ENCODE measurements around the gene CD3D. TPM values are rescaled to one million over a fixed set of nuclear protein-coding genes. Genes with fewer than 3 reads are reported as not detected.
"Not testable (repeated sequence)": the region's sequence is repeated elsewhere in the genome, so short reads cannot be mapped to it uniquely, and the experiment has no call there.

Gene CD3D
- total RNA-seq, 1 experiment from 2014 or later, result not detected

- no peaks in the 10 kb centered on the region for H3K9me3 ChIP-seq (ENCODE audit: low read length)
- no peak for ATAC-seq
- BruUV-seq (replicated peaks), result no TSS peak
- H3K4me1 ChIP-seq (ENCODE audit: insufficient read depth, low read length), result peaks cover 21% of the 10 kb centered on the region
- POLR2A ChIA-PET (ENCODE audit: unreplicated experiment), result no interaction called here
- no peak overlapping the region for H3K4me2 ChIP-seq (ENCODE audit: low read length)
- H3F3A ChIP-seq (ENCODE audit: low read length, unreplicated experiment), result no peaks in the 10 kb centered on the region
- CTCF ChIA-PET, result no interaction called here
- H3K27me3 ChIP-seq (ENCODE audit: low read length), result no peaks in the 10 kb centered on the region
- no peak overlapping the region for H3K4me3 ChIP-seq (ENCODE audit: low read length)
- no peak for TF ChIP-seq CTCF (conservative IDR thresholded peaks at IDR 0.05; ENCODE audit: low read depth, low read length)
- TF ChIP-seq EZH2phosphoT487 (IDR thresholded peaks at IDR 0.05; ENCODE audit: borderline replicate concordance, low read length), result no peak
- no peak for TF ChIP-seq EZH2 (IDR thresholded peaks at IDR 0.05; ENCODE audit: low read length, unreplicated experiment)
- DNase-seq, result no peak
- no peak overlapping the region for H3K27ac ChIP-seq (ENCODE audit: low read length)
- no peaks in the 10 kb centered on the region for H3K79me2 ChIP-seq (ENCODE audit: low read length)
- H4K20me1 ChIP-seq (ENCODE audit: low read length), result no peaks in the 10 kb centered on the region
- H3K36me3 ChIP-seq (ENCODE audit: low read depth, low read length), result no peaks in the 10 kb centered on the region
- H3K9ac ChIP-seq (ENCODE audit: low read length), result no peak overlapping the region
- intact Hi-C loops (cut with micrococcal nuclease), result no loop called here
- no peak overlapping the region for H2AFZ ChIP-seq (ENCODE audit: low read length)
- H3K9me2 ChIP-seq (replicated peaks; ENCODE audit: low read length), result no peaks in the 10 kb centered on the region
These were observed 31.0 kb downstream of the CD3D start for GRCh38 chr11:118311518-118311917.

DNA sequence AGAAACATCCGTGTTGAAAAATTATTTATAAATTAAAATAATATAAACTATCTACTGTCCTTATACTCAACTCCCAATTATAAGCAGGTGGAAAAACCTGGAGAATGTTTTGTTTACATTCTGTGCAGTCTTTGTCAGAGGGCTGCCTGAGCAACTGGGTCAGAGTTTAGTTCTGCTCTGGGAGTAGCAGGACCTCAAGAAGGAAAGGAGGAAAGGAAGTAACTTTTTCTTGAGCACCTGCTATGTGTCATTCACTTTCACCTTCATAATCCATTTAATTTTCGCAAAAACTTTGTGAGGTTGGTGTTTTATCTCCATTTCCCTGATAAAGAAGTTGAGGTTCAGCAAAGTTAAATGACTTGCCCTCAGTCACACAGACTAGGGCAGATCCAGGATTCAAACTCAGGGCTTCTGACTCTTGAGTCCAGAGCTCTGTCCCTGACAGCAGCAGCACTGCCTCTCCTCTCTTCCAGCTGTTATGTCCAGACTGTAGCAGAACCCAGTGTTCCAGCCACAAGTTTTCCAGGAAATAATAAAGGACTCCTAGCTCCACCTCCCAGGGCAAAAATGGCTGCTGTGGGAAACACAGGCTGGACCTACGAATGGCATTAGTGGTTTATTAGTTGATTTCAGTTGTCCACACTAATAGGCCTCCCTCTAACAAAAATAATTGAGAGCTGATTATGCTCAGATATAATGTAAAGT, 31.6 kb downstream of the CD3D start:
- peak; percentile 39 for ATAC-seq
- no peaks in the 10 kb centered on the region for H4K20me1 ChIP-seq (ENCODE audit: low read length)
- TF ChIP-seq EZH2phosphoT487 (IDR thresholded peaks at IDR 0.05; ENCODE audit: borderline replicate concordance, low read length), result no peak
- no peak for TF ChIP-seq CTCF (conservative IDR thresholded peaks at IDR 0.05; ENCODE audit: low read depth, low read length)
- TF ChIP-seq EZH2 (IDR thresholded peaks at IDR 0.05; ENCODE audit: low read length, unreplicated experiment), result no peak
- no peak overlapping the region for H3K9ac ChIP-seq (ENCODE audit: low read length)
- H3K9me3 ChIP-seq (ENCODE audit: low read length), result no peaks in the 10 kb centered on the region
- ChIA-PET CTCF (no interaction called here), POLR2A (ENCODE audit: unreplicated experiment) (no interaction called here)
- H3K36me3 ChIP-seq (ENCODE audit: low read depth, low read length), result no peaks in the 10 kb centered on the region
- BruUV-seq (replicated peaks), result no TSS peak
- no peaks in the 10 kb centered on the region for H3F3A ChIP-seq (ENCODE audit: low read length, unreplicated experiment)
- H3K4me3 ChIP-seq (ENCODE audit: low read length), result no peak overlapping the region
- no peak overlapping the region for H3K4me2 ChIP-seq (ENCODE audit: low read length)
- intact Hi-C loops (cut with micrococcal nuclease), result no loop called here
- H3K4me1 ChIP-seq (ENCODE audit: insufficient read depth, low read length), result peaks cover 16% of the 10 kb centered on the region
- H3K27ac ChIP-seq (ENCODE audit: low read length), result no peak overlapping the region
- no peaks in the 10 kb centered on the region for H3K9me2 ChIP-seq (replicated peaks; ENCODE audit: low read length)
- DNase-seq, result peak; percentile 45
- no peaks in the 10 kb centered on the region for H3K79me2 ChIP-seq (ENCODE audit: low read length)
- H2AFZ ChIP-seq (ENCODE audit: low read length), result no peak overlapping the region
- H3K27me3 ChIP-seq (ENCODE audit: low read length), result no peaks in the 10 kb centered on the region

DNA sequence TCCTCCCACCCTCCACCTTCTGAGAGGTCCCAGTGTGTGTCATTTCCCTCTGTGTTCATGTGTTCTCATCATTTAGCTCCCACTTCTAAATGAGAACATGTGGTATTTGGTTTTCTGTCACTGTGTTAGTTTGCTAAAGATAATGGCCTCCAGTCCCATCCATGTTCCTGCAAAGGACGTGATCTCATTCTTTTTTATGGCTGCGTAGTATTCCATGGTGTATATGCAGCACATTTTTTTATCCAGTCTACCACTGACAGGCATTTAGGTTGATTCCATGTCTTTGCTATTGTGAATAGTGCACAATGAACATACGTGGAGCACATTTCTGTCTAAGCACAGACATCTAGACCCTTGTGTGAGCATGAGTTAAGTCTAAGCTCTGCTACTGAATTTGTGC, 32.2 kb downstream of the CD3D start:
- H2AFZ ChIP-seq (ENCODE audit: low read length), result no peak overlapping the region
- no peaks in the 10 kb centered on the region for H3K9me2 ChIP-seq (replicated peaks; ENCODE audit: low read length)
- no peak overlapping the region for H3K4me3 ChIP-seq (ENCODE audit: low read length)
- no peaks in the 10 kb centered on the region for H3K79me2 ChIP-seq (ENCODE audit: low read length)
- POLR2A ChIA-PET (ENCODE audit: unreplicated experiment), result no interaction called here
- no peaks in the 10 kb centered on the region for H4K20me1 ChIP-seq (ENCODE audit: low read length)
- H3K36me3 ChIP-seq (ENCODE audit: low read depth, low read length), result no peaks in the 10 kb centered on the region
- TF ChIP-seq EZH2phosphoT487 (IDR thresholded peaks at IDR 0.05; ENCODE audit: borderline replicate concordance, low read length), result no peak
- TF ChIP-seq EZH2 (IDR thresholded peaks at IDR 0.05; ENCODE audit: low read length, unreplicated experiment), result no peak
- no peak for TF ChIP-seq CTCF (conservative IDR thresholded peaks at IDR 0.05; ENCODE audit: low read depth, low read length)
- CTCF ChIA-PET, result no interaction called here
- intact Hi-C loops (cut with micrococcal nuclease), result no loop called here
- peaks cover 9% of the 10 kb centered on the region for H3K4me1 ChIP-seq (ENCODE audit: insufficient read depth, low read length)
- H3K9me3 ChIP-seq (ENCODE audit: low read length), result no peaks in the 10 kb centered on the region
- ATAC-seq (no peak), DNase-seq (no peak)
- no peak overlapping the region for H3K27ac ChIP-seq (ENCODE audit: low read length)
- no peak overlapping the region for H3K4me2 ChIP-seq (ENCODE audit: low read length)
- no peak overlapping the region for H3K9ac ChIP-seq (ENCODE audit: low read length)
- no peaks in the 10 kb centered on the region for H3K27me3 ChIP-seq (ENCODE audit: low read length)
- H3F3A ChIP-seq (ENCODE audit: low read length, unreplicated experiment), result no peaks in the 10 kb centered on the region
- BruUV-seq (replicated peaks), result no TSS peak

DNA sequence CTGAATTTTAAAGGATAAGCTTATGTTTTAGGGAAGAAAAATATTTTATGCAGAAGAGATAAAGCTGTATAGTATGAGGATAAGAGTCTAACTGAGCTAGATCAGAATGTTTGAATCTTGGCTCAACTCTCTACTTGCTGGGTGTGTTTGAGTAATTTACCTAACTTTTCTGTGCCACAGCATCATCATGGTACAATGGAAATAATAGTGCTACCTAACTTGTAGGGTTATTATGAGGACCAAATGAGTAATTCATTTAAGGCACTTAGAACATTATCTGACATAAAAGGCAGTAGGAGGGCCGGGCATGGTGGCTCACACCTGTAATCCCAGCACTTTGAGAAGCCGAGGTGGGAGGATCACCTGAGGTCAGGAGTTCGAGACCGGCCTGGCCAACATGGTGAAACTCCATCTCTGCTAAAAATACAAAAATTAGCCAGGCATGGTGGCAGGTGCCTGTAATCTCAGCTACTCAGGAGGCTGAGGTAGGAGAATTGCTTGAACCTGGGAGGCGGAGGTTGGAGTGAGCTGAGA, 33.4 kb downstream of the CD3D start:
- intact Hi-C loops (cut with micrococcal nuclease); H3K9me2 ChIP-seq (replicated peaks; ENCODE audit: low read length); H3F3A ChIP-seq (ENCODE audit: low read length, unreplicated experiment); H3K79me2 ChIP-seq (ENCODE audit: low read length); H3K27me3 ChIP-seq (ENCODE audit: low read length); H3K36me3 ChIP-seq (ENCODE audit: low read depth, low read length); POLR2A ChIA-PET (ENCODE audit: unreplicated experiment); H3K4me3 ChIP-seq (ENCODE audit: low read length); H3K4me1 ChIP-seq (ENCODE audit: insufficient read depth, low read length); ATAC-seq; H3K27ac ChIP-seq (ENCODE audit: low read length); H3K9me3 ChIP-seq (ENCODE audit: low read length); DNase-seq; H3K4me2 ChIP-seq (ENCODE audit: low read length); BruUV-seq (replicated peaks); H3K9ac ChIP-seq (ENCODE audit: low read length); H4K20me1 ChIP-seq (ENCODE audit: low read length); H2AFZ ChIP-seq (ENCODE audit: low read length): not testable (repeated sequence)
- CTCF ChIA-PET, result interaction anchor here (1.0 kb wide), 1 partner anchor 14 kb away, joined by 3 read pairs; no protein-coding TSS in a partner anchor

All from PC-3 (cell line).